Measurements from ENCODE around the gene GALNTL6.

Gene GALNTL6

GRCh38 chr4:172045981-172046380 lies 232.8 kb downstream of the GALNTL6 start:
- Histone ChIP-seq H3K4me3 (ENCODE audit: low read length, poor library complexity, severe bottlenecking) (no peak overlapping the region), H3K27me3 (ENCODE audit: insufficient read depth, low read length, poor library complexity, severe bottlenecking) (no peaks in the 10 kb centered on the region), H3K9me2 (replicated peaks; ENCODE audit: low read depth, low read length) (no peaks in the 10 kb centered on the region), H3K9me3 (ENCODE audit: insufficient read depth, low read depth, low read length) (no peaks in the 10 kb centered on the region), H3K4me1 (ENCODE audit: insufficient read depth, low read length, poor library complexity, severe bottlenecking) (no peaks in the 10 kb centered on the region), H3K79me2 (ENCODE audit: insufficient read depth, low read length) (no peaks in the 10 kb centered on the region), H3K36me3 (ENCODE audit: insufficient read depth, low read length) (no peaks in the 10 kb centered on the region), H3K9ac (ENCODE audit: low read depth, low read length, poor library complexity, severe bottlenecking) (no peak overlapping the region), H2AFZ (ENCODE audit: low read length) (no peak overlapping the region), H4K20me1 (ENCODE audit: insufficient read depth, low read length, poor library complexity, severe bottlenecking) (no peaks in the 10 kb centered on the region), H3K4me2 (ENCODE audit: low read depth, low read length, poor library complexity, severe bottlenecking) (no peak overlapping the region), H3F3A (ENCODE audit: low read depth) (no peaks in the 10 kb centered on the region)
- TF ChIP-seq EZH2phosphoT487 (IDR thresholded peaks at IDR 0.05; ENCODE audit: borderline replicate concordance): no peak

- TF ChIP-seq CTCF (conservative IDR thresholded peaks at IDR 0.05; ENCODE audit: low read length) (no peak), EZH2phosphoT487 (IDR thresholded peaks at IDR 0.05; ENCODE audit: borderline replicate concordance) (no peak)
- Histone ChIP-seq H3K4me1 (ENCODE audit: insufficient read depth, low read length, poor library complexity, severe bottlenecking) (no peaks in the 10 kb centered on the region), H3K4me3 (ENCODE audit: low read length, poor library complexity, severe bottlenecking) (no peak overlapping the region), H2AFZ (ENCODE audit: low read length) (no peak overlapping the region), H3K27me3 (ENCODE audit: insufficient read depth, low read length, poor library complexity, severe bottlenecking) (no peaks in the 10 kb centered on the region), H3K9ac (ENCODE audit: low read depth, low read length, poor library complexity, severe bottlenecking) (no peak overlapping the region), H3K9me3 (ENCODE audit: insufficient read depth, low read depth, low read length) (no peaks in the 10 kb centered on the region), H3K36me3 (ENCODE audit: insufficient read depth, low read length) (no peaks in the 10 kb centered on the region), H3K4me2 (ENCODE audit: low read depth, low read length, poor library complexity, severe bottlenecking) (no peak overlapping the region), H3K79me2 (ENCODE audit: insufficient read depth, low read length) (no peaks in the 10 kb centered on the region), H4K20me1 (ENCODE audit: insufficient read depth, low read length, poor library complexity, severe bottlenecking) (no peaks in the 10 kb centered on the region), H3K9me2 (replicated peaks; ENCODE audit: low read depth, low read length) (no peaks in the 10 kb centered on the region), H3F3A (ENCODE audit: low read depth) (no peaks in the 10 kb centered on the region)
Measured at GRCh38 chr4:172048666-172049065, 235.5 kb downstream of the GALNTL6 start.

GRCh38 chr4:172050911-172051310 lies 237.7 kb downstream of the GALNTL6 start:
- no peaks in the 10 kb centered on the region for H3K9me2 ChIP-seq (replicated peaks; ENCODE audit: low read depth, low read length)
- H3K4me3 ChIP-seq (ENCODE audit: low read length, poor library complexity, severe bottlenecking): no peak overlapping the region
- H3K4me1 ChIP-seq (ENCODE audit: insufficient read depth, low read length, poor library complexity, severe bottlenecking): no peaks in the 10 kb centered on the region
- no peaks in the 10 kb centered on the region for H3K79me2 ChIP-seq (ENCODE audit: insufficient read depth, low read length)
- no peaks in the 10 kb centered on the region for H3F3A ChIP-seq (ENCODE audit: low read depth)
- no peak for TF ChIP-seq CTCF (conservative IDR thresholded peaks at IDR 0.05; ENCODE audit: low read length)
- no peak for TF ChIP-seq EZH2phosphoT487 (IDR thresholded peaks at IDR 0.05; ENCODE audit: borderline replicate concordance)
- H2AFZ ChIP-seq (ENCODE audit: low read length): no peak overlapping the region
- no peaks in the 10 kb centered on the region for H3K36me3 ChIP-seq (ENCODE audit: insufficient read depth, low read length)
- no peak overlapping the region for H3K4me2 ChIP-seq (ENCODE audit: low read depth, low read length, poor library complexity, severe bottlenecking)
- no peaks in the 10 kb centered on the region for H4K20me1 ChIP-seq (ENCODE audit: insufficient read depth, low read length, poor library complexity, severe bottlenecking)
- no peaks in the 10 kb centered on the region for H3K27me3 ChIP-seq (ENCODE audit: insufficient read depth, low read length, poor library complexity, severe bottlenecking)
- no peaks in the 10 kb centered on the region for H3K9me3 ChIP-seq (ENCODE audit: insufficient read depth, low read depth, low read length)
- no peak overlapping the region for H3K9ac ChIP-seq (ENCODE audit: low read depth, low read length, poor library complexity, severe bottlenecking)

GRCh38 chr4:172055046-172055445 lies 241.8 kb downstream of the GALNTL6 start:
- Histone ChIP-seq H3K9me3 (ENCODE audit: insufficient read depth, low read depth, low read length) (no peaks in the 10 kb centered on the region), H3F3A (ENCODE audit: low read depth) (no peaks in the 10 kb centered on the region), H3K4me2 (ENCODE audit: low read depth, low read length, poor library complexity, severe bottlenecking) (no peak overlapping the region), H3K79me2 (ENCODE audit: insufficient read depth, low read length) (no peaks in the 10 kb centered on the region), H3K4me3 (ENCODE audit: low read length, poor library complexity, severe bottlenecking) (no peak overlapping the region), H3K4me1 (ENCODE audit: insufficient read depth, low read length, poor library complexity, severe bottlenecking) (no peaks in the 10 kb centered on the region), H3K27me3 (ENCODE audit: insufficient read depth, low read length, poor library complexity, severe bottlenecking) (no peaks in the 10 kb centered on the region), H3K9me2 (replicated peaks; ENCODE audit: low read depth, low read length) (no peaks in the 10 kb centered on the region), H3K36me3 (ENCODE audit: insufficient read depth, low read length) (no peaks in the 10 kb centered on the region), H2AFZ (ENCODE audit: low read length) (no peak overlapping the region), H3K9ac (ENCODE audit: low read depth, low read length, poor library complexity, severe bottlenecking) (no peak overlapping the region), H4K20me1 (ENCODE audit: insufficient read depth, low read length, poor library complexity, severe bottlenecking) (no peaks in the 10 kb centered on the region)
- no peak for TF ChIP-seq EZH2phosphoT487 (IDR thresholded peaks at IDR 0.05; ENCODE audit: borderline replicate concordance)
- no peak for TF ChIP-seq CTCF (conservative IDR thresholded peaks at IDR 0.05; ENCODE audit: low read length)
